GM18907 (cell line): ENCODE measurements around the gene VRTN.
"Not testable (repeated sequence)": the region's sequence is repeated elsewhere in the genome, so short reads cannot be mapped to it uniquely, and the experiment has no call there.

Source experiments
- ATAC-seq: cut with Tn5 transposase; IDR thresholded peaks from one replicate; pipeline ENCODE4 v1.9.1; 2021; ENCODE audit warnings: mild to moderate bottlenecking, moderate library complexity; ENCODE audit not compliant: unreplicated experiment

VRTN gene

GRCh38 chr14:74348241-74348734, at the start of gene VRTN:
Gene VRTN, plus strand, starts transcription at chr14:74348471. Its CDS starts 8,313 bp downstream, at chr14:74356784.
- no peak for ATAC-seq

DNA sequence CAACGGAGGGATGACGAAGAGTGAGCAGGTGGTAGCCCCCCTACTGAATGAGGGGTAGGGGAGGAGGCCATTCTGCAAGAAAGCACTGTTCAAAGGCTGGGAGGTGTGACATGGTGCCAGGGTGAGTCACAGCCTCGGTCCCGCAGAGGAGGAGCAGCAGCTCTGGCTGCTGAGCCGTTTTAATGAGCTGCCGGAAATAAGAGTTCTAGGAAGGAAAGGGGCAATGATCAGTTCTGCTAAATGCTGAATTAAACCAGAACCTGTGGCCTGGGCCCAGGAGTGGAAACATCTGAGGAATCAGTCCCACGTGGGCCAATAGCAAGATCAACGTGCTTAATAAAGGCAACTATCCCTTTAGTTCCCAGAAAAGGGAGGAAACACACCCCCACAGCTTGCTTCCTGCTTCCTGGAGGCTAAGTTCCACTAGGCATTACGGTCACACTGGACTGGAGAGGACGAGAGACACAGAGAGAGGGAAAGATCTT, 49.2 kb upstream of the VRTN start:
- ATAC-seq = no peak

GRCh38 chr14:74301594-74302151, 46.6 kb upstream of the VRTN start:
- ATAC-seq = peak; percentile 5

GRCh38 chr14:74302152-74302628, 46.1 kb upstream of the VRTN start:
- ATAC-seq = peak; percentile 43

GRCh38 chr14:74302634-74303569, 45.4 kb upstream of the VRTN start, which contains the start of gene ABCD4:
Gene ABCD4, minus strand, starts transcription at chr14:74302934. Its CDS starts 22 bp downstream, at chr14:74302912.
- ATAC-seq = peak; percentile 98

GRCh38 chr14:74308695-74309094, 39.6 kb upstream of the VRTN start:
- ATAC-seq = no peak

GRCh38 chr14:74309125-74310022, 38.9 kb upstream of the VRTN start:
- no peak for ATAC-seq

DNA sequence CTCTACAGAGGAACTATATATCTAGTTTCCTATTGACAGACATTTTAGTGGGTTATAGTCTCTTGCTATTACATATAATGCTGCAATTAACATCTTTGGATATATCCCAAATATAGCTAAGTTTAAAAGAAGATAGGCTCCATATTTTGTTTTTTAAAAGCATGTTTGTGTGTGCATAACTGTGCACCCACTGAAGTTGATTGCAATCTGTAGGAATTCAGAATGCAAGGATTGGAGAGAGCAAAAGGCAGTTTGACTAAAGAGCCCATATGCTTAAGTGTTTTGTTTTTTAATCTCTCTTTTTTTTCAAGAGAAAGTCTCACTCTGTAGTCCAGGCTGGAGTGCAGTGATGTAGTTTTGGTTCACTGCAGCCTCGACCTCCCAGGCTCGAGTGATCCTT, 36.1 kb upstream of the VRTN start:
- ATAC-seq = no peak

- no peak for ATAC-seq
Observed at GRCh38 chr14:74313601-74314000, 34.7 kb upstream of the VRTN start.

GRCh38 chr14:74314576-74314975, 33.7 kb upstream of the VRTN start:
- no peak for ATAC-seq

DNA sequence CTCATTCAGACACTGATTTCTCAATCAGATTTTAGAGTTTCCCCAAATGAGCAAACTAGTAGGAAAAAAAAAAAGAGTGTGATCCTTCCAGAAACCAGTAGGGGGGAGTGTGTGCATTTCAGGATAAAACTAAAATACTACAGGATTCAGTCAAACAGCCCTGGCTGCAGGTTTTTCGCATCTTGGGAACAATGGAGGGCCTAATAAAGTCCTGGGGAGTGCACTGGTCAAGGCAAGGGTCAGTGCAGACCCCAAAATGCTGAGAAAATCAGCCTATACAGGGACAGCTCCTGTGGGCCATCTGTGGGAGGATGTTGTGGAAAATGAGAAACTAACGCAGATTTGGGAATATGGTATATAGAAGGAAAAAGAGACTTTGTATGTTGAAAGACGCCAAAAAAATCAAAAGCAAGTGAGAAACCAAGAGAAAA, 23.3 kb upstream of the VRTN start:
- no peak for ATAC-seq

DNA sequence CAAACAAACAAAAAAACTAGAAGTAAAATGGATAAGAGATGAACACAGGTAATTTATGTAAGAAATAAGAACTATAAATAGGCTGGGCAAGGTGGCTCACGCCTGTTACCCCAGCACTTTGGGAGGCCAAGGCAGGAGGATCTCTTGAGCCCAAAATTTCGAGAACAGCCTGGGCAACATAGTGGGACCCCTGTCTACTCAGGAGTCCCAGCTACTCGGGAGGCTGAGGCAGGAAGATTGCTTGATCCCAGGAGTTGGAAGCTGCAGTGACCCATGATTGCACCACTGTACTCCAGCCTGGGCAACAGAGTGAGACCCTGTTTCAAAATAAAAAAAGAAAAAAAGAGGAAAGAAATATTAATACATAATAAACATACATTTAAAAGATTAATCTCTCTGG, 22.8 kb upstream of the VRTN start:
- ATAC-seq = no peak

DNA sequence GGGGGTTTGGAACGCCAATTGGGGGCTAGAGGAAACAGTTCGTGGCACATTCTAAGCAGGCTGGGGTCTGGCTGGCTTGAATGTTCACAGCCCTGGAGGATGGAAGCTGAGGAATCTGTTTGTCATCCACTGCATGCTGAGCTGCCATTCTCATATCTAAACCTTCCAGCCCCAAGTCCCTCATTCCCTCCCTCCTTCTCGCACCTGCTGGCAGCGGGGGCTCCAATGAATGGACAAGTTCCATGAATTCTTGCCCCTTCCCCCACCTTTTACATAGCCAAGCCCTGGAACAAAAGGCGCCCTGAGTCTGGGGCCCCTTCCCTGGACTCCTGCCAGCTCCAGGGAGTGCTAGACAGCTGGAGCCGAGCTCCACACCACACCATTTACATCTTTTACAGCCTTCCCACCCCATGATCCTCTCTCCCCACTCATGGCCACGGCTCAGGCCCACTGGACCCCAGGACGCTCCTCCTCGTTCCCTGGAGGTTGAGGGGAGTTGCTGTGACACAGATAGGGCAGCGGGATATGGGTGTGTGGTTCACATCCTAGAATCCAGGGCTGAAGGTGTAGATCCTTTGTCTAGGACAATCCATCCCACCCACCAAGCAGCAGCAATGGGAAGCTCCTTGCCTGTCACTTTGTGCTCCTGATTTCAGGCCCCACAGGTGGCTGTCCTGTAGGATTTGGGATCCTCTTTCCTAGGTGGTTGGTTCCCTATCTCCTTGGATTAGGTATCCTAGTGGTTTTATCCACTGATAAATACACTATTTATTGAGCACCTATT, 21.7 kb upstream of the VRTN start:
- no peak for ATAC-seq

GRCh38 chr14:74329950-74330552, 18.2 kb upstream of the VRTN start:
- ATAC-seq = not testable (repeated sequence)

DNA sequence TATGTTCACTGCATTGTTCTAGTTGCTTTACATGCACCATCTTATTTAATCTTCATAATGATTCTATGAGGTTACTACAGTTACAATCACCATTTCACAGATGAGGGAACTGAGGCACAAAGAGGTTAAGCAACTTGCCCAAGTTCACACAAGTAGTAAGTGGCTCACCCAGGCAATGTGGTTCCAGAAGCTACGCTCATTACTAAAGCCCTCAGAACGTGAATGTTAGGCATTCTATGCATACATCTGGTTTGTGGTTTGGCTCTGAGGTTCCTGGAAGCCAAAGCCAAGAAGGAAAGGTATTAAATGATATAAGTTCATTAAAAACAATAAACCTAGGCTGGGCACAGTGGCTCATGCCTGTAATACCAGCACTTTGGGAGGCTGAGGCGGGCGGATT, 14.4 kb upstream of the VRTN start:
- ATAC-seq = no peak

GRCh38 chr14:74346341-74346740, 1.9 kb upstream of the VRTN start:
- ATAC-seq = no peak

GRCh38 chr14:74347097-74347794, 1.0 kb upstream of the VRTN start:
- ATAC-seq = no peak

DNA sequence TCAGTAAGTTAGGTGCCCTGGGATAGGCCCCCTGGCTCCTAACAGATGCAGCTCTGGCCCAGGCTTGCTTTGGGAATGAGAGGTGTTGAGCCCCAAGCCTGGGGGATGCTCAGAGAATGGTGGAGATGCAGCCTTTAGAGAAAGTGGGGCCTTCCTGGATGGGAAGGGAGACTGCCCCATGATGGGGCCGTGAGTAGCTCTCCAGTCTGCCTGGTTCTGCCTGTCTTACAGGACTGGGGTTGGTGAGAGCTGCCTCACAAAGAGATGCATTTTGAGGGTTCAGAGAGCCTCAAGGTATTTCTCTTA, 523 bp upstream of the VRTN start:
- ATAC-seq = no peak
